Measurements from ENCODE around the gene DKC1. TPM values are rescaled to one million over a fixed set of nuclear protein-coding genes. Genes with fewer than 3 reads are reported as not detected.
A peak's percentile ranks its signal among the peaks of the same experiment; 100 is the strongest.

The DKC1 gene
- total and polyA plus RNA-seq, 2 of the 13 experiments (the other 11 are each of a cell fraction or from before 2014, with no cell fraction given): 61.6 to 102 TPM

DNA sequence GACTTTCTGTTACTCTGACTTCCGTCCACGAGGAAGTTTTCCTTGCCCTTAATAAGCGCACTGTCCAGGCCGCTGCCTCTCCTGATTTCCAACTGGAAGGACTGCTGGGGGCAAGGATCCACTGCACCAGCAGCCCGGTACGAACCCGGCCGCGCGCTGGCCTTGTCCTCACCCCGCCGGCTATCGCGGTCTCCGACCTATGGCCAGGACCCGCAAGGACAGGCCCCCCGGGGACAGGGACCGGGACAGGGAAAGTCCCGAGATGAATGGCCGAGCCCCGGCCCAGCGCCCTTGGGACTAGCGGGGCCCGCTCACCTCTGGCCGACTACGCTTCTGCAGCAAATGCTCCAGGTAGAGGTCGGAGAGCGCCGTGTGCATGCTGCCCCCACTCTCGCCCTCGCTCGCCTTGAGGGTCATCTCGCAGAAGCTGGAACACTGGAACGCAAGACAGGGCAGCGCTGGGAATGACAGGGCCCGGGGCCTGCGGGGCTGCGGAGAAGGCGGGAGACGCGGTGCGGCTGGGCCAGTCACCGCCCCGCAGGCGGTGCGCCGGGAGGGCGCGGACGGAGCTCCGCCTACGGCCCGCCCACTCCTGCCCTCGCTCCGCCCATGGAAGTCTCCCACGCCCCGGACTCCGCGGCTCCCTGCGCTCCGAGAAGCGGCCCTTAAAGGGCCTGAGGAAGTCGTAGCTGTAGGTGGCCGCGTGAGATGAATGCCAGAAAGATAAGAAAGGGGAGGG lies 42.5 kb downstream of the DKC1 start, which contains the start of gene MPP1 (continued):
- TF ChIP-seq, protein P1, sequence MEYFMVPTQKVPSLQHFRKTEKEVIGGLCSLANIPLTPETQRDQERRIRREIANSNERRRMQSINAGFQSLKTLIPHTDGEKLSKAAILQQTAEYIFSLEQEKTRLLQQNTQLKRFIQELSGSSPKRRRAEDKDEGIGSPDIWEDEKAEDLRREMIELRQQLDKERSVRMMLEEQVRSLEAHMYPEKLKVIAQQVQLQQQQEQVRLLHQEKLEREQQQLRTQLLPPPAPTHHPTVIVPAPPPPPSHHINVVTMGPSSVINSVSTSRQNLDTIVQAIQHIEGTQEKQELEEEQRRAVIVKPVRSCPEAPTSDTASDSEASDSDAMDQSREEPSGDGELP (IDR thresholded peaks at IDR 0.05; ENCODE audit: borderline replicate concordance, low read depth): no peak
- TF ChIP-seq, protein P2, sequence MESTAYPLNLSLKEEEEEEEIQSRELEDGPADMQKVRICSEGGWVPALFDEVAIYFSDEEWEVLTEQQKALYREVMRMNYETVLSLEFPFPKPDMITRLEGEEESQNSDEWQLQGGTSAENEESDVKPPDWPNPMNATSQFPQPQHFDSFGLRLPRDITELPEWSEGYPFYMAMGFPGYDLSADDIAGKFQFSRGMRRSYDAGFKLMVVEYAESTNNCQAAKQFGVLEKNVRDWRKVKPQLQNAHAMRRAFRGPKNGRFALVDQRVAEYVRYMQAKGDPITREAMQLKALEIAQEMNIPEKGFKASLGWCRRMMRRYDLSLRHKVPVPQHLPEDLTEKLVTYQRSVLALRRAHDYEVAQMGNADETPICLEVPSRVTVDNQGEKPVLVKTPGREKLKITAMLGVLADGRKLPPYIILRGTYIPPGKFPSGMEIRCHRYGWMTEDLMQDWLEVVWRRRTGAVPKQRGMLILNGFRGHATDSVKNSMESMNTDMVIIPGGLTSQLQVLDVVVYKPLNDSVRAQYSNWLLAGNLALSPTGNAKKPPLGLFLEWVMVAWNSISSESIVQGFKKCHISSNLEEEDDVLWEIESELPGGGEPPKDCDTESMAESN (CRISPR knock-in tag; conservative IDR thresholded peaks at IDR 0.05): 0 out of 2 replicates have a peak, but pooled peaks have one; percentile 29
- TF ChIP-seq SP2 (CRISPR knock-in tag; IDR thresholded peaks at IDR 0.05): peak; percentile 60
- no peak for TF ChIP-seq SOX6 (IDR thresholded peaks at IDR 0.05)
- no peak for TF ChIP-seq SOX6 (CRISPR knock-in tag; IDR thresholded peaks at IDR 0.05)
- TF ChIP-seq, protein P3, sequence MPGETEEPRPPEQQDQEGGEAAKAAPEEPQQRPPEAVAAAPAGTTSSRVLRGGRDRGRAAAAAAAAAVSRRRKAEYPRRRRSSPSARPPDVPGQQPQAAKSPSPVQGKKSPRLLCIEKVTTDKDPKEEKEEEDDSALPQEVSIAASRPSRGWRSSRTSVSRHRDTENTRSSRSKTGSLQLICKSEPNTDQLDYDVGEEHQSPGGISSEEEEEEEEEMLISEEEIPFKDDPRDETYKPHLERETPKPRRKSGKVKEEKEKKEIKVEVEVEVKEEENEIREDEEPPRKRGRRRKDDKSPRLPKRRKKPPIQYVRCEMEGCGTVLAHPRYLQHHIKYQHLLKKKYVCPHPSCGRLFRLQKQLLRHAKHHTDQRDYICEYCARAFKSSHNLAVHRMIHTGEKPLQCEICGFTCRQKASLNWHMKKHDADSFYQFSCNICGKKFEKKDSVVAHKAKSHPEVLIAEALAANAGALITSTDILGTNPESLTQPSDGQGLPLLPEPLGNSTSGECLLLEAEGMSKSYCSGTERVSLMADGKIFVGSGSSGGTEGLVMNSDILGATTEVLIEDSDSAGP (CRISPR knock-in tag; IDR thresholded peaks at IDR 0.05; ENCODE audit: borderline replicate concordance): peak; percentile 95
- TF ChIP-seq SP1 (IDR thresholded peaks at IDR 0.05): no peak
- TF ChIP-seq SP1 (CRISPR knock-in tag; IDR thresholded peaks at IDR 0.05): 0 out of 2 replicates have a peak, but pooled peaks have one; percentile 23
- TF ChIP-seq ATF1 (CRISPR knock-in tag; IDR thresholded peaks at IDR 0.05): no peak
- TF ChIP-seq ASH2L (IDR thresholded peaks at IDR 0.05; ENCODE audit: insufficient read length, low read depth, low read length): peak; percentile 15
- TF ChIP-seq, protein P4, sequence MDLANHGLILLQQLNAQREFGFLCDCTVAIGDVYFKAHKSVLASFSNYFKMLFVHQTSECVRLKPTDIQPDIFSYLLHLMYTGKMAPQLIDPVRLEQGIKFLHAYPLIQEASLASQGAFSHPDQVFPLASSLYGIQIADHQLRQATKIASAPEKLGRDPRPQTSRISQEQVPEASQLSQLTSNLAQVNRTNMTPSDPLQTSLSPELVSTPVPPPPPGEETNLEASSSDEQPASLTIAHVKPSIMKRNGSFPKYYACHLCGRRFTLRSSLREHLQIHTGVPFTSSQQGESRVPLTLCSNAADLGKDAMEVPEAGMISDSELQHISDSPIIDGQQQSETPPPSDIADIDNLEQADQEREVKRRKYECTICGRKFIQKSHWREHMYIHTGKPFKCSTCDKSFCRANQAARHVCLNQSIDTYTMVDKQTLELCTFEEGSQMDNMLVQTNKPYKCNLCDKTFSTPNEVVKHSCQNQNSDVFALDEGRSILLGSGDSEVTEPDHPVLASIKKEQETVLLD (CRISPR knock-in tag; IDR thresholded peaks at IDR 0.05; ENCODE audit: low read depth): peak; percentile 40; the same call in 1 of the 2 replicates
- TF ChIP-seq, protein P5, sequence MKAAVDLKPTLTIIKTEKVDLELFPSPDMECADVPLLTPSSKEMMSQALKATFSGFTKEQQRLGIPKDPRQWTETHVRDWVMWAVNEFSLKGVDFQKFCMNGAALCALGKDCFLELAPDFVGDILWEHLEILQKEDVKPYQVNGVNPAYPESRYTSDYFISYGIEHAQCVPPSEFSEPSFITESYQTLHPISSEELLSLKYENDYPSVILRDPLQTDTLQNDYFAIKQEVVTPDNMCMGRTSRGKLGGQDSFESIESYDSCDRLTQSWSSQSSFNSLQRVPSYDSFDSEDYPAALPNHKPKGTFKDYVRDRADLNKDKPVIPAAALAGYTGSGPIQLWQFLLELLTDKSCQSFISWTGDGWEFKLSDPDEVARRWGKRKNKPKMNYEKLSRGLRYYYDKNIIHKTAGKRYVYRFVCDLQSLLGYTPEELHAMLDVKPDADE (CRISPR knock-in tag; IDR thresholded peaks at IDR 0.05): no peak
- TF ChIP-seq, protein P6, sequence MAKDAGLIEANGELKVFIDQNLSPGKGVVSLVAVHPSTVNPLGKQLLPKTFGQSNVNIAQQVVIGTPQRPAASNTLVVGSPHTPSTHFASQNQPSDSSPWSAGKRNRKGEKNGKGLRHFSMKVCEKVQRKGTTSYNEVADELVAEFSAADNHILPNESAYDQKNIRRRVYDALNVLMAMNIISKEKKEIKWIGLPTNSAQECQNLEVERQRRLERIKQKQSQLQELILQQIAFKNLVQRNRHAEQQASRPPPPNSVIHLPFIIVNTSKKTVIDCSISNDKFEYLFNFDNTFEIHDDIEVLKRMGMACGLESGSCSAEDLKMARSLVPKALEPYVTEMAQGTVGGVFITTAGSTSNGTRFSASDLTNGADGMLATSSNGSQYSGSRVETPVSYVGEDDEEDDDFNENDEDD (CRISPR knock-in tag; IDR thresholded peaks at IDR 0.05; ENCODE audit: borderline replicate concordance): peak; percentile 60; the same call in 1 of the 2 replicates
- TF ChIP-seq POLR2A (IDR thresholded peaks at IDR 0.05; ENCODE audit: insufficient read depth in 1 of 2, low read depth in 2 of 2, low read length in 2 of 2): peak in 1 of 2 experiments; percentile 45; a peak in 1 of 4 replicates
- TF ChIP-seq ZMYM4 (CRISPR knock-in tag; IDR thresholded peaks at IDR 0.05): peak; percentile 41; the same call in 1 of the 2 replicates
- TF ChIP-seq, protein P7, sequence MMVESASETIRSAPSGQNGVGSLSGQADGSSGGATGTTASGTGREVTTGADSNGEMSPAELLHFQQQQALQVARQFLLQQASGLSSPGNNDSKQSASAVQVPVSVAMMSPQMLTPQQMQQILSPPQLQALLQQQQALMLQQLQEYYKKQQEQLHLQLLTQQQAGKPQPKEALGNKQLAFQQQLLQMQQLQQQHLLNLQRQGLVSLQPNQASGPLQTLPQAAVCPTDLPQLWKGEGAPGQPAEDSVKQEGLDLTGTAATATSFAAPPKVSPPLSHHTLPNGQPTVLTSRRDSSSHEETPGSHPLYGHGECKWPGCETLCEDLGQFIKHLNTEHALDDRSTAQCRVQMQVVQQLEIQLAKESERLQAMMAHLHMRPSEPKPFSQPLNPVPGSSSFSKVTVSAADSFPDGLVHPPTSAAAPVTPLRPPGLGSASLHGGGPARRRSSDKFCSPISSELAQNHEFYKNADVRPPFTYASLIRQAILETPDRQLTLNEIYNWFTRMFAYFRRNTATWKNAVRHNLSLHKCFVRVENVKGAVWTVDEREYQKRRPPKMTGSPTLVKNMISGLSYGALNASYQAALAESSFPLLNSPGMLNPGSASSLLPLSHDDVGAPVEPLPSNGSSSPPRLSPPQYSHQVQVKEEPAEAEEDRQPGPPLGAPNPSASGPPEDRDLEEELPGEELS (CRISPR knock-in tag; IDR thresholded peaks at IDR 0.05): no peak

Data from HepG2 (cell line).